K562 (cell line): Measurements from ENCODE around the gene SURF4. TPM values are rescaled to one million over a fixed set of nuclear protein-coding genes. Genes with fewer than 3 reads are reported as not detected.

Source experiments
- CCNT2 ChIP-seq: IDR thresholded peaks from 2 replicates; pipeline ENCODE4 v1.6.1; 2011; ENCODE audit warnings: borderline replicate concordance, low read depth, mild to moderate bottlenecking, moderate library complexity, mixed read lengths, low read length; ENCODE audit not compliant: insufficient read length; ENCODE audit errors: extremely low read depth
- E2F4 ChIP-seq: sonication (generic); formaldehyde crosslinking; IDR thresholded peaks from 2 replicates; pipeline ENCODE4 v1.8.0; 2022; ENCODE audit warnings: mild to moderate bottlenecking, low read depth, missing genetic modification reagents
- GTF2E2 ChIP-seq: fragments of 200-800 bp; sonication (Bioruptor generic); IDR thresholded peaks from 2 replicates; pipeline ENCODE4 v1.6.1; 2016; ENCODE audit warnings: missing genetic modification characterization, missing compliant biosample characterization
- KDM4B ChIP-seq, 2 experiments: fragments of 450-650 bp in 1 of 2; sonication (generic) in 1 of 2; IDR thresholded peaks; 2 replicates each; pipeline ENCODE4 v1.6.1; 2016 to 2017; ENCODE audit warnings: borderline replicate concordance in 2 of 2, antibody characterized with exemption in 1 of 2, low read depth in 1 of 2, mild to moderate bottlenecking in 1 of 2
- MTA2 ChIP-seq: fragments of 450-650 bp; IDR thresholded peaks from 2 replicates; pipeline ENCODE4 v1.6.1; 2016; ENCODE audit warnings: low read depth
- RERE ChIP-seq: sonication (generic); formaldehyde crosslinking; IDR thresholded peaks from 2 replicates; pipeline ENCODE4 v1.8.0; 2023; ENCODE audit warnings: missing genetic modification reagents, mild to moderate bottlenecking, borderline replicate concordance
- SMARCB1 ChIP-seq: IDR thresholded peaks from 2 replicates; pipeline ENCODE4 v1.6.1; 2011; ENCODE audit warnings: improper control_type of control experiment, low read depth; ENCODE audit not compliant: insufficient read length
- TCFL5 ChIP-seq: fragments of 250-450 bp; sonication (Bioruptor Pico); conservative IDR thresholded peaks from 2 replicates; pipeline ENCODE4 v1.6.1; 2021; ENCODE audit warnings: mild to moderate bottlenecking, moderate library complexity, matching md5 sums
- ZBTB11 ChIP-seq, 3 experiments: fragments of 200-800 bp in 1 of 3; fragments of 250-450 bp in 1 of 3; fragments of 450-650 bp in 1 of 3; sonication (Bioruptor Pico) in 1 of 3; sonication (Bioruptor generic) in 1 of 3; formaldehyde crosslinking in 1 of 3; IDR thresholded peaks; 2 replicates each; pipeline versions ENCODE4 v1.6.1 to v1.8.0; 2016 to 2022; ENCODE audit warnings: mild to moderate bottlenecking in 2 of 3, missing genetic modification characterization in 2 of 3, missing compliant biosample characterization in 1 of 3, moderate library complexity in 1 of 3
- ZNF143 ChIP-seq: sonication (generic); formaldehyde crosslinking; IDR thresholded peaks from 2 replicates; pipeline ENCODE4 v1.9.0; 2022; ENCODE audit warnings: mild to moderate bottlenecking, missing genetic modification reagents
- ZNF212 ChIP-seq: fragments of 450-650 bp; formaldehyde crosslinking; IDR thresholded peaks from 2 replicates; pipeline ENCODE4 v1.4.0; 2020; ENCODE audit warnings: mild to moderate bottlenecking
- ZNF274 ChIP-seq: IDR thresholded peaks from 2 replicates; pipeline ENCODE4 v1.6.1; 2011; ENCODE audit warnings: low read depth, mild to moderate bottlenecking, low read length, moderate library complexity, borderline replicate concordance
- ZNF655 ChIP-seq: fragments of 250-450 bp; sonication (Bioruptor Pico); IDR thresholded peaks from 2 replicates; pipeline ENCODE4 v1.5.0; 2021
- ZNF668 ChIP-seq: fragments of 250-450 bp; sonication (Bioruptor Pico); IDR thresholded peaks from 2 replicates; pipeline ENCODE4 v1.8.0; 2022; ENCODE audit warnings: mild to moderate bottlenecking, inconsistent platforms
- polyA plus RNA-seq, 8 experiments: library from polyadenylated mRNA; depleted of rRNA in 4 of 8; stranded (reverse) in 5 of 8; unstranded in 3 of 8; fragments of >200 nt; fragmentation: Nextera tagmentation in 2 of 8; fragmentation: Illumina TruSeq in 1 of 8; extraction: Ambion mirVana in 2 of 8; extraction: Trizol in 1 of 8; gene quantifications; 2 replicates each; pipeline versions ENCODE4 v1.2.1 to v1.2.3, GENCODE V29; 2011 to 2014; ENCODE audit warnings: inconsistent platforms in 1 of 8, missing spikeins in 1 of 8
- total RNA-seq, 7 experiments: library from RNA; depleted of rRNA in 6 of 7; stranded (reverse); fragments of >200 nt in 6 of 7; fragmentation: Illumina TruSeq in 2 of 7; extraction: Trizol in 2 of 7; gene quantifications; 2 replicates each; pipeline versions ENCODE4 v1.2.1 to v1.2.3, GENCODE V29; 2011 to 2021; ENCODE audit warnings: low replicate concordance in 1 of 7

SURF4 gene
- total and polyA plus RNA-seq, 9 of the 15 experiments (the other 6 are each of a cell fraction or from before 2014, with no cell fraction given), result 8.4 to 176 (median 130) TPM

- TF ChIP-seq ZBTB11 (CRISPR knock-in tag; IDR thresholded peaks at IDR 0.05) (peak in 1 of 3 experiments; percentile 54; a peak in 3 of 6 replicates), ZNF274 (no peak), KDM4B (IDR thresholded peaks at IDR 0.05; ENCODE audit: borderline replicate concordance in 2 of 2, low read depth in 1 of 2) (no peak), ZNF212 (CRISPR knock-in tag) (no peak), RERE (CRISPR knock-in tag) (no peak), MTA2 (no peak), ZNF655 (CRISPR knock-in tag) (no peak), SMARCB1 (no peak), GTF2E2 (tag) (no peak), TCFL5 (CRISPR knock-in tag) (no peak), ZNF143 (0 out of 2 replicates have a peak, but pooled peaks have one; percentile 2), ZNF668 (CRISPR knock-in tag) (no peak), CCNT2 (peak; percentile 84), E2F4 (CRISPR knock-in tag) (no peak)
Measured at GRCh38 chr9:133375724-133376654, at the start of gene SURF4, which contains the start of gene STKLD1 (continued).
